Fibroblast of villous mesenchyme (primary cell): ENCODE results near the gene RUNX2. TPM values are rescaled to one million over a fixed set of nuclear protein-coding genes. Genes with fewer than 3 reads are reported as not detected.

Source experiments
- DNase-seq: peaks from one replicate; pipeline ENCODE4 v3.0.0-alpha.2; 2010; ENCODE audit warnings: low read depth
- H3K4me3 ChIP-seq: 2 replicates; pipeline ENCODE4 v1.5.1; 2011; ENCODE audit warnings: low read depth, mild to moderate bottlenecking, low read length
- CTCF ChIP-seq: IDR thresholded peaks from 2 replicates; pipeline ENCODE4 v1.5.1; 2012; ENCODE audit warnings: low read depth, mild to moderate bottlenecking, low read length; ENCODE audit not compliant: insufficient read depth
- total RNA-seq: library from RNA; depleted of rRNA; stranded (reverse); fragments of >200 nt; gene quantifications from 2 replicates; pipeline ENCODE4 v1.2.3, GENCODE V29; 2012

RUNX2 gene
- total RNA-seq, 1 donor, result 8.6 TPM

- TF ChIP-seq CTCF, result no peak
- DNase-seq, result no peak
- no peak overlapping the region for H3K4me3 ChIP-seq
Observed at GRCh38 chr6:45645302-45645701, 317.2 kb downstream of the RUNX2 start.

- TF ChIP-seq CTCF, result no peak
- DNase-seq, result no peak
- H3K4me3 ChIP-seq, result no peak overlapping the region
Observed at GRCh38 chr6:45647341-45648261, 319.5 kb downstream of the RUNX2 start.

- no peak for TF ChIP-seq CTCF
- DNase-seq, result no peak
- H3K4me3 ChIP-seq, result no peak overlapping the region
Observed at GRCh38 chr6:45648262-45648620, 320.1 kb downstream of the RUNX2 start.

GRCh38 chr6:45650524-45651135 is 322.5 kb downstream of the RUNX2 start:
- no peak for TF ChIP-seq CTCF
- H3K4me3 ChIP-seq, result no peak overlapping the region
- peak; percentile 89 for DNase-seq

- no peak overlapping the region for H3K4me3 ChIP-seq
- DNase-seq, result peak; percentile 34
- TF ChIP-seq CTCF, result no peak
Observed at GRCh38 chr6:45651301-45651700, 323.2 kb downstream of the RUNX2 start.

GRCh38 chr6:45652416-45652815 is 324.3 kb downstream of the RUNX2 start:
- TF ChIP-seq CTCF, result no peak
- DNase-seq, result peak; percentile 64
- H3K4me3 ChIP-seq, result no peak overlapping the region
